ENCODE data around the gene DUOX2. TPM values are rescaled to one million over a fixed set of nuclear protein-coding genes. Genes with fewer than 3 reads are reported as not detected.

Gene DUOX2
- total RNA-seq, 1 donor from 2014 or later: 0.05 TPM

- TF ChIP-seq, protein P1, sequence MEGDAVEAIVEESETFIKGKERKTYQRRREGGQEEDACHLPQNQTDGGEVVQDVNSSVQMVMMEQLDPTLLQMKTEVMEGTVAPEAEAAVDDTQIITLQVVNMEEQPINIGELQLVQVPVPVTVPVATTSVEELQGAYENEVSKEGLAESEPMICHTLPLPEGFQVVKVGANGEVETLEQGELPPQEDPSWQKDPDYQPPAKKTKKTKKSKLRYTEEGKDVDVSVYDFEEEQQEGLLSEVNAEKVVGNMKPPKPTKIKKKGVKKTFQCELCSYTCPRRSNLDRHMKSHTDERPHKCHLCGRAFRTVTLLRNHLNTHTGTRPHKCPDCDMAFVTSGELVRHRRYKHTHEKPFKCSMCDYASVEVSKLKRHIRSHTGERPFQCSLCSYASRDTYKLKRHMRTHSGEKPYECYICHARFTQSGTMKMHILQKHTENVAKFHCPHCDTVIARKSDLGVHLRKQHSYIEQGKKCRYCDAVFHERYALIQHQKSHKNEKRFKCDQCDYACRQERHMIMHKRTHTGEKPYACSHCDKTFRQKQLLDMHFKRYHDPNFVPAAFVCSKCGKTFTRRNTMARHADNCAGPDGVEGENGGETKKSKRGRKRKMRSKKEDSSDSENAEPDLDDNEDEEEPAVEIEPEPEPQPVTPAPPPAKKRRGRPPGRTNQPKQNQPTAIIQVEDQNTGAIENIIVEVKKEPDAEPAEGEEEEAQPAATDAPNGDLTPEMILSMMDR (IDR thresholded peaks at IDR 0.05; ENCODE audit: borderline replicate concordance): no peak
- H3K4me1 ChIP-seq: no peaks in the 10 kb centered on the region
- no peaks in the 10 kb centered on the region for H3K27me3 ChIP-seq (ENCODE audit: low read depth)
- intact Hi-C loops (cut with micrococcal nuclease): no loop called here
- H3K36me3 ChIP-seq: peaks cover 10% of the 10 kb centered on the region
- H3K4me3 ChIP-seq: no peak overlapping the region
- no peak overlapping the region for H3K27ac ChIP-seq (replicated peaks)
- no peaks in the 10 kb centered on the region for H3K9me3 ChIP-seq (replicated peaks)
- no peak for DNase-seq
Measured at GRCh38 chr15:45149060-45149459, 35.1 kb upstream of the DUOX2 start.

DNA sequence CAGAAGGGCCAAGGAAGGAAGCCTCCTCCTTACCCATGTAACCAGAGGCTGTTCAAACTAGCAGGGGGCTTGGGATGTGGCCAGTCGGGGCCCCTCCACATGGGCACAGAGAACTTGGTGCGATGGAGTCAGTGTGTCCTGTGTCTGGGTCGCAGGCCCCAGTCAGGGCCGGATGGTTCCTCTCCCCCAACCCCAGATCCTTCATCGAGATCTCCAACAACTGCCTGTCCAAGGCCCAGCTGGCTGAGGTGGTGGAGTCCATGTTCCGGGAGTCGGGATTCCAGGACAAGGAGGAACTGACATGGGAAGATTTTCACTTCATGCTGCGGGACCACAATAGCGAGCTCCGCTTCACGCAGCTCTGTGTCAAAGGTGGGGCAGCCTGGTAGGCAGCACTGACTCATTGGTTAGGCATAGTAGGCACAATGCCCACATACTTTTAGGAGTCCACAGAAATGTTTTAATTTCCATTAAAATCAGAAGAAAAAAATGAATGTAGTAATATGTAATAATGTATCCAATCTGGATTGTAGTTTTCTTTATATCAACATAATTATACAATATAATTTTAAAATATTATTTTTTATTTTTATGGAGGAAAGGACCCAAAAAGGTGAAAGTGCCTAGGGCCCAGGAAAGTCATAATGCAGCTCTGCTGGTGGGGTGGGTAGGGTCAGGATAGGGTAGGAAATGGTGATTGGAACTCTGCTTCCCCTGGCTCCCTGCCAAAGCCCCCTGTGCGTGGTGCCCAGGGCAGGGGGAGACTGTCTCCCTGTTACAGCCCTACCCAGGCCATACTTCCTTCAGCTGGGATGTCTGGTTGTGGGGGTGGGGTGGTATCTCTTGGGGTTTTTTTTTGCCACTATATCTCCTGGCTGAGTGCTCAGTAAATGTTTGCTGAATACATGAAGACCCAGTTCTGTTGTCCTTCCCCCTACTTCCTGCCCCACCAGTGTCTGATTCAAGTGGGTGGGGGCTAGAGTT, 34.4 kb upstream of the DUOX2 start:
- no peak for DNase-seq

GRCh38 chr15:45147606-45148005, 33.6 kb upstream of the DUOX2 start:
- intact Hi-C loops (cut with micrococcal nuclease): no loop called here
- TF ChIP-seq, protein P1 (IDR thresholded peaks at IDR 0.05; ENCODE audit: borderline replicate concordance): no peak
- H3K4me1 ChIP-seq: no peaks in the 10 kb centered on the region
- no peaks in the 10 kb centered on the region for H3K9me3 ChIP-seq (replicated peaks)
- no peaks in the 10 kb centered on the region for H3K27me3 ChIP-seq (ENCODE audit: low read depth)
- peaks cover 10% of the 10 kb centered on the region for H3K36me3 ChIP-seq
- no peak overlapping the region for H3K27ac ChIP-seq (replicated peaks)
- DNase-seq: no peak
- no peak overlapping the region for H3K4me3 ChIP-seq

More for the DNA sequence above, 34.4 kb upstream of the DUOX2 start:
- H3K9me3 ChIP-seq (replicated peaks): no peaks in the 10 kb centered on the region
- intact Hi-C loops (cut with micrococcal nuclease): no loop called here
- no peak overlapping the region for H3K27ac ChIP-seq (replicated peaks)
- peaks cover 10% of the 10 kb centered on the region for H3K36me3 ChIP-seq
- H3K27me3 ChIP-seq (ENCODE audit: low read depth): no peaks in the 10 kb centered on the region
- TF ChIP-seq, protein P1 (IDR thresholded peaks at IDR 0.05; ENCODE audit: borderline replicate concordance): no peak
- no peaks in the 10 kb centered on the region for H3K4me1 ChIP-seq
- H3K4me3 ChIP-seq: no peak overlapping the region

DNA sequence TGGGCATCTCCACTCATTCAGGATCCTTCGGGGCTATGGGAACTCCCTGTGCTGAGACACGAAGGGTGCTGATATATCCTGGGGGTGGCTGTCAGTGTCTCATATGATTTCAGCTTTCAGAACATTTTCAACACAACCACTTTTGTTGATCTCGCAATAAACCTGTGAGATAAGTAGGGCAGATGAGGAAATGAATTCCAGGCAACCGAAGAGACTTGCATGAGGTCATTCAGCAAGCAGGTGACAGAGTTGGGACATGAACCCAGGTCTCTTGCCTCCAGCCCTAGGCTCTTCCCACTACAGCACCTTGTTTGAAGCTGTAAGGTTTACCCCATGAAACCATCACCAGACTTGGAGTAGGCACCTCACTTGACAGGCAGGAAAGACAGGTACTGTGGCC, 32.4 kb upstream of the DUOX2 start:
- Histone ChIP-seq H3K9me3 (replicated peaks) (no peaks in the 10 kb centered on the region), H3K27me3 (ENCODE audit: low read depth) (no peaks in the 10 kb centered on the region), H3K4me3 (no peak overlapping the region), H3K27ac (replicated peaks) (no peak overlapping the region), H3K36me3 (peaks cover 3% of the 10 kb centered on the region), H3K4me1 (no peaks in the 10 kb centered on the region)
- DNase-seq: no peak
- TF ChIP-seq, protein P1 (IDR thresholded peaks at IDR 0.05; ENCODE audit: borderline replicate concordance): no peak
- intact Hi-C loops (cut with micrococcal nuclease): no loop called here

DNA sequence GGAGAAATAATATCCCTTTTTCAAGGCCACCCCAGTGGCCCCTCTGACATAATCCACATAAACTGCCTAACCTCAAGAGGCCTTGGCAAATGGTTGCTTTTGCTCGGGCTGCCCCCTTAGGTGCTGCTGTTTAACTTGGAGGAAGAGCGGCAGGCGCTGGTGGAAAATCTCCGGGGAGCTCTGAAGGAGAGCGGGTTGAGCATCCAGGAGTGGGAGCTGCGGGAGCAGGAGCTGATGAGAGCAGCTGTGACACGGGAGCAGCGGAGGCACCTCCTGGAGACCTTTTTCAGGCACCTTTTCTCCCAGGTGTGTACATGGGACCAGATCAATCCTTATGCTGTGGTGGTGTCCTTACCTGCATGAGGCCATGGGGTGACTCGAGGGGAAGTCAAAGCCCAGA, 30.8 kb upstream of the DUOX2 start:
- TF ChIP-seq, protein P1 (IDR thresholded peaks at IDR 0.05; ENCODE audit: borderline replicate concordance): no peak

More for the DNA sequence above, 30.8 kb upstream of the DUOX2 start:
- no peaks in the 10 kb centered on the region for H3K9me3 ChIP-seq (replicated peaks)
- peaks cover 6% of the 10 kb centered on the region for H3K27me3 ChIP-seq (ENCODE audit: low read depth)
- no peaks in the 10 kb centered on the region for H3K36me3 ChIP-seq
- no peak overlapping the region for H3K4me3 ChIP-seq
- no peak for DNase-seq
- H3K27ac ChIP-seq (replicated peaks): no peak overlapping the region
- H3K4me1 ChIP-seq: no peaks in the 10 kb centered on the region
- intact Hi-C loops (cut with micrococcal nuclease): no loop called here
